Stimulated activated CD8-positive, alpha-beta memory T cell treated with anti-CD3 and anti-CD28 coated beads, Interleukin-7, amount 100 ng/mL, for 4 hours (primary cell): Measurements from ENCODE around the gene APOBEC4.
"Not testable (repeated sequence)": the region's sequence is repeated elsewhere in the genome, so short reads cannot be mapped to it uniquely, and the experiment has no call there.

Experiments
- DNase-seq, 2 donors: peaks; one replicate each; pipeline ENCODE4 v3.0.0-alpha.2; 2020; ENCODE audit warnings: low read depth in 2 of 2

The APOBEC4 gene, protein sequence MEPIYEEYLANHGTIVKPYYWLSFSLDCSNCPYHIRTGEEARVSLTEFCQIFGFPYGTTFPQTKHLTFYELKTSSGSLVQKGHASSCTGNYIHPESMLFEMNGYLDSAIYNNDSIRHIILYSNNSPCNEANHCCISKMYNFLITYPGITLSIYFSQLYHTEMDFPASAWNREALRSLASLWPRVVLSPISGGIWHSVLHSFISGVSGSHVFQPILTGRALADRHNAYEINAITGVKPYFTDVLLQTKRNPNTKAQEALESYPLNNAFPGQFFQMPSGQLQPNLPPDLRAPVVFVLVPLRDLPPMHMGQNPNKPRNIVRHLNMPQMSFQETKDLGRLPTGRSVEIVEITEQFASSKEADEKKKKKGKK

DNA sequence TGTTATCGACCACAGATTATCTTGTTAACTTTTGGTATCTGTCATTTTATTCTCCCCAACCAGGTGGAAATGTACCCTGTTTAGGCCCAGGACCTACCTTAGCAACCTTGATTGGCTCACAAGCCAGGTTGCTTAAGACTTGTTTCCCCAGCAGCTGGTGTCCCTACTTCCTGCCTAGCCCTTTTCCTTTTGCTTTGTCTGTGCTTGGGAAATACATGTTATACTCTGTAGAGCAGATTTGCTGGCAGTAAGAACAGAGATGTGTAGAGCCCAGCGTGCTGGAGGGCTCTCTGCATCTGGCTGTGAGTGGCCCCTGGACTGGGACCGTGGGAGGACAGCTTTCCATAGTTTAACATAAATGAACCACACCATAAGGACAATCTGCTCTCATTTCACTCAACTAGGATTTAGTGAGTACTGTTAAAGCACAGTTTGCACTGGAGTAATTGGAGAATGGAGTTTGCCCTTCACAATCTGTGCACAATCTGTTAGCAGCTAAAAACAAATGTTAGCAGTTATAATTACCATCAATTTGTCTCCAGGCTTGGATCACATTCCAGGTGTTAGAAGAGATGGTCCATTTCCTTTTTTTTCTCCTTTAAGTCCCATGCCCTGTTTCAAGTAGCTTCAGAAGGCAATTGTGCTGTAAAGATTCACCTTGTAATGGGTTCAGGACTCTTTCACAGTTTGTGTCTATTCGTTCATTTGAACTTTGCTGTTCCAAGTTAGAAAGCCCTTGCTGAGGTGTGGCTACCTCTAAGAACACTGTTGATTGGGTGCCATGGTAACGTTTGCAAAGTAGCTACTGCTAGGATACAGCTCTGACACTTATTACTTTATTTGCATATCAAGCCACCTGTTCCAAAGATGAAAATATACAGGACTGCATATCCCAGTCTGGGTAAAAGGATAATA lies at the start of gene APOBEC4:
APOBEC4 (minus strand) TSS at position 770 of the 915 bp plus-strand sequence. CDS start 4,535 bp downstream, outside the sequence.
- no peak for DNase-seq

DNA sequence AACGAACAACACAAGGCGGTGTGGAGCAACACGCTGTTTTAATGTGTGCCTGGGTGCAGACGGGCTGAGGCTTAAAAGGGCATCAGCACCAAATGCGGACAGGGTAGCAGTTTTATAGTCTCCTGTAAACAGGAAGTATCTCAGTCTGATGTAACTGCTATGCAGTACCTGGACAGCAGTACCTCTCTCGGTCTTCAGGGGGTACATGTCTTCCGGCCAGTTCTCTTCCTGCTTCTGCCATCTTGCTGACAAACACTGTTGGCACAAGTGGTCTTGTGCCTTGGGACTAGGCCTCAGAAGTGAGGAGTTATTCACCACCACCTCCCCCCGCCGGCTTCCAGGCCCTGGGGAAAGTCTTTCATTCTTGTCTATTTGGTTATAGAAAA lies 49.7 kb upstream of the APOBEC4 start:
- DNase-seq: no peak

DNA sequence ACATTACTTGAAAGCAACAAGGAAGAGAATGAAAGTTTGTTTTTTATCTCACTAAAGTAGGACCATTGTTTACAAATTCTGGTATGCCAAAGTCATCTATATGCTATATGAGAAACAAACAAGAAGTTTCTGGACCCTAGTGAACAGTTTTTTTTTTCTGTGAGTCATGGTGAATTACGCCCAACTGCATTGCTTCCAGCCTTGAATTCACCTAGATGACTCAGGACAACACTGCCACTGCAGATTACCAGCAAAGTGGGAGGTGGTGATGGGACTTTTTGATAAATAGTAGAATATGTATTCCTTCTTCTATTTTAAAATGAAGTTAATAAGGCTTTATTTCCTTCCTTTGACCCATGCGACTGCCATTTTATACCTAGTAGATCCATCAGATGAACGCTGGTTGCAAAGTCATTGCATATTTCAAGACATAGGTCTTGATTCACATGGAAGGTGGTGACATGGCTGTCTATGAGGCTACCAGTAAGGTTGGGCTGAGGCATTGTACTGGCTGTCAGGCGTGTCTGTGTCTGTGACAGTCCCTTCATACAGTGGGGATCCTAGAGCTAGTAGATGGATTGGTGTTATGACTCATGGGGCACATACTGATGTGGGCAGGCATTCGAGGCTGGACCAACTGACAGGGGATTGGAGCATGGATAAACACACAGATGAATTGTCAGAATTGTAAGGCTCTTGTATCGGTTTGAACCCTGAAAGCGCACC lies 49.1 kb upstream of the APOBEC4 start:
- DNase-seq: no peak

DNA sequence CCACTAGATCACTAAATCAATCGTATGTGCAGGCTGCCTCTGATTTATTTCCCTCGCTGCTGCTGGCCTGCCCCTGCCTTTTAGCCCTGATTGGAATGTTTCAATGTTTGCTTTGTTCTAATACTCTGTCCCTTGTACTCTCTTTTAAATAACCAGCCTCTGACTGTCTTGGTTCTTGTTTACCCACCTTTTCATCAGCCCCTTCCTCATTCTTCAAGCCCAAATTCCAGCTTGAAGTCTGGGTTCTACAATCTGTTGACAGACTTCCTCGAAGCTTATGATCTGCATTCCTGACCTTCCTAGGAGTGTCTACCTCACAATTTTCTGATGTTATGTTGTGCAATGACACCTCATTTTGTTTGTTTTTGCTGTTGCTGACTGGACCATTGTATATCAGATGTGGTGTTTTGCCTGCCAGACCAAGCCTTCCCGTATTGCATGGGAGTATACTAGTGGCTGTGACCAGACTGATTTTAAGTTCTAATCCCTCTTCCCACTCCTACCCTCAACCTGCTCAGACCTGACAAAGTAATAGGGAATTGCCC lies 46.6 kb upstream of the APOBEC4 start:
- DNase-seq: no peak

DNA sequence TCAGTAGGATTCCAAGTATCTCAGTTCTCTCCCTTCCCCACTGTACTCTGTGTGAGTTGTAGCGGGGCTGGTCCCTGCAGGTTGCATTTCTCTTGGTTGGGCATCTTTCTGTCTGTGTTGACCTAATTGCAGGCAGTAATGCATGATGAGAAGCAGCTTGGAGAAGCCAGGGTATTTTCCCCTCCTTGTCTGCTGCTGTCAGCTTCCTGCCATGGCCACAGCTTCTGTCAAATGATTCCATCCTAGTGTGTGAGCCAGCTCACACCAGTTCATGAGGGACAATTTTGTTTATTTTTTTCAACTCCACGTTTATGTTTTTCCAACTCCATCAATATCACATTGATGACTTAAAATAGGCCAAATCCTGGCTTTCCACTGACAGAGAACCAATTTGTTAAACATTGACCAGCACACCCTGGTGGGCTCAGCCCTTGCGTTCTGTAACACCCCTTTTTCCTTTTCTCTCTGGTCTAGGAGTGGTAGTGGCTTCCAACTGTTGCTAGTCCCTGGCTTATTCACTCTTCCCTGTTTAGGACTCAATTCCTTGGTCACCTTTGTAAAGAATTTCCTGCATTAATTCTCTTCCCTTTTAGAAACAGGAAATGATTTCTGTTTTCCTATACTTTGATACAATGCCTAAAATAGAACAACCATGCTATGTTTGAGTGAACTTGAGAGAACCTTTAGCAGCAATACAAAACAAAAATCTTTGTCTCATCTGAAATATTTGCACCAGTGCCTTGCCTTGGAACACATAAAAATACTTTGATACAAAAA lies 44.9 kb upstream of the APOBEC4 start:
- DNase-seq: no peak

DNA sequence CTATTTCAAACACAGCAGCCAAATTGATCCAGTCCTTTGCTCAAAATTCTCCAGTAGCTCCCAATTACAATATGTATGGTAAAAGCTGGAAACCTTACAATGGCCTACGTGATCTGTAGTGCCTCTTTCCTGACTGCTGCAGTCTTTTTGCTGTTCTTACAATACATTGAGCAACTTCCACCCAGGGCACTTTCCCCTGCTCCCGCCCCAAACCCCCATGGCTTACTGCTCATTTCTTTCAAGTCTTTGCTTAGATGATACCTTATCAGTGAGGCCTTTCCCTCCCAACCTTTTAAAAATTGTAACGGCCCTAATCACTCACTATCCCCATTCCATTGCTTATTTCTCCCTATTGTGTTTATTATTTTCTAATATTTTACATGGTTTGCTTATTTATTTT lies 43.9 kb upstream of the APOBEC4 start:
- no peak for DNase-seq

DNA sequence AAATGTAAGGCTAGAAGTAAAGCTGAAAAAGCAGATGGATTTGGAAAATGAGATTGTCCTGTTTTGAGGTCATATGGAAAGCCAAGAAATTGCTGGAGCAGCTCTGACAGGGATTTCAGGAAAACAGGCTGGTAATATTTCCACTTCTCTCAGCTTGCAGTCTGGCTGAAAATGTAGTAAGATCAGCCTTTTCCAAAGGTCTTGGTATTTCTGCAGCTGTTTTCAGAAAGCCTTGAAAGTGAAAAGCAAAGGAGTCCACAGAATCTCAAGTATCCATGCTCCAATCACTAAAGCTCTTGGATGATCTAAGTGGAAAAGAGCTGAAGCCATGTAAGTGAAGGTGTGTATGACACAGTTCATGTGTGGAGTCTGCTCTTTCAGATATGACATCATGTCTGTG lies 41.6 kb upstream of the APOBEC4 start:
- DNase-seq: no peak

DNA sequence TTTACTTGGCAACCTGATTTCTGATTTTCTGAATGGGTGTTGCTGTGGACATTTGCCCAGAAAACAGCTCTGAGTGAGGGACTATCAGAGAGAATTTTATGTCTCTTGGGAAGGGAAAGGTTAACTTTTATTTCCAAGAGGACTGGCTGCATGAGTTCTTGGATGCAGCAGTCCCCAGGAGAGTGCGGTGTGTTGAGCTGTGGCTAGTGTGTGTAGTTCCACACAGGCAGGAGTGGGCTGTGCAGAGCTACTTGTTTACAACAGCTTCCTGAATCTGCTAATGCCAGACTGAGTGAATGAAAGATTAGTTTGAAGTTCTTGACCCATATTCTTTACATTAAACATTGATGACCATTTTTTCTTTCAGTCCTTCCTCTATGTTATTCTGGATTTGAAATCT lies 41.0 kb upstream of the APOBEC4 start:
- no peak for DNase-seq

DNA sequence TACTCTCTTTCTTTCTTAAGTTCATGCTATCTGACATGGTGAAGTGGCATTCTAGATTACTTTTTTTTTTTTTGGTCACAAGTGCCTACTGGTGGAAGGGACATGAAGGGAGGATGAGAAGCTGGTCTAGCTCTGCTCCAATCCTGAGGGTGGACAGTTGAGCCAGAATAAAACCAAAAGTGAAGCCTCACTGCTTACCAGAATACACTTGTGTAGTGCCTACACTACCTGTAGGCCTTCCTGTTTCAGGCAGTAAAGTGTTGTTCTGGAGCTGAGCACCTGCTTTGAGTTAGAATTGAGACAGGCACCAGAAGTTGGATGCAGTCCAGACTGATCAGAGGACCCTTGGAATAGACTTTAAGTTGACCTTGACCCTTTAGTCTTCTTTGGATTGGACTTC lies 40.4 kb upstream of the APOBEC4 start:
- no peak for DNase-seq

DNA sequence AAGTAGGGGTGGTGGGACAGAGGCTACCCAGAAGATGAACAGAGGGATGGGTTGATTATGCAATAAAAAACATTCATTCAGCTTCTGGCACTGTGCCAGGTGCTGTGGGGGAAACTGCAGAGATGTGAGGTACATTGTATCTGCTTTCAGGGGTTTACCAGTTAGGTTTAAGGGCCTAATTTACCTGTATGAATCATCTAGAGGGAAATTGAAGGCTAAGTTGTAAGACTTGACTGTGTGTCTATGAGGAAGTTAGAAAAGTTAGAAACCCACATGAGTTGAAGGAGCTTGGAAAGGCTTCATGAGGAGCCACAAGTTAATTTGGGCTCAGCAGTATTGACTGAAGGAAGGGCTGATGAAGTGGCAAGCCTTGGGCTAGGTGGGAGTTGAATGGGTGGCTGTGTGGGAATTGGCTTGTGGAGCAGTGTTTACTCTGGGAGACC lies 36.7 kb upstream of the APOBEC4 start:
- no peak for DNase-seq

DNA sequence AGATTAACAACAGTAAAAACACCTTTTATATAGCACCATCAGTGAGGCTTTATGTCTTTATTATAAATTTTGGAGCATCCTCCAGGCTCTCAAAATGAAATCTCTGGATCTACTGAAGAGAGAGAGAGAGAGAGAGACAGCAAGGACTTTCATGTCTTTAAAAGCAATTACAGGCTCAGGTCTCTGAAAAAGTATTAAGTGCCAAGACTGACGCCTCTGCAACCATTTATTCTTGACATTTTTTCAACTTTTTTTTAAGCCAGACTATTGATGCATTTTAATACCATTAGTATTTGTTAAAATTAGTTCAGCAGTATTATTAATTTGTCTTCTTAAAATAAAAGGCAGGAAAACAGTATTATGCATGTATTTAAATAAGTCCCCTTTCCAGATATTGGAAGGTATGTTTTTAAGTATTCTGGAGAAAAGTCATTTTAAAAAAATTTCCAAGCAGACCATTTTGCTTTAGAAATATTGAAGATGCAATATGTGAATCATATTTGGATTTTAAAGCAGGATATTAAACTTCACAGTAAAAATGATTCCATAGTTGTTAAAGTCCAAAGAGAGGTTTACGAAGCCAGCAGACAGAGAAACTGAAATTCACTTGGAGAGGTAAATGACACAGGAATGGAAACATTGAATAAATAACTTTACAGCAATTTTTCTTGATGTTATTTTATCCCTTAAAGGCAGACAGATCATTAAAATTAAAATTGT lies 35.4 kb upstream of the APOBEC4 start:
- no peak for DNase-seq

DNA sequence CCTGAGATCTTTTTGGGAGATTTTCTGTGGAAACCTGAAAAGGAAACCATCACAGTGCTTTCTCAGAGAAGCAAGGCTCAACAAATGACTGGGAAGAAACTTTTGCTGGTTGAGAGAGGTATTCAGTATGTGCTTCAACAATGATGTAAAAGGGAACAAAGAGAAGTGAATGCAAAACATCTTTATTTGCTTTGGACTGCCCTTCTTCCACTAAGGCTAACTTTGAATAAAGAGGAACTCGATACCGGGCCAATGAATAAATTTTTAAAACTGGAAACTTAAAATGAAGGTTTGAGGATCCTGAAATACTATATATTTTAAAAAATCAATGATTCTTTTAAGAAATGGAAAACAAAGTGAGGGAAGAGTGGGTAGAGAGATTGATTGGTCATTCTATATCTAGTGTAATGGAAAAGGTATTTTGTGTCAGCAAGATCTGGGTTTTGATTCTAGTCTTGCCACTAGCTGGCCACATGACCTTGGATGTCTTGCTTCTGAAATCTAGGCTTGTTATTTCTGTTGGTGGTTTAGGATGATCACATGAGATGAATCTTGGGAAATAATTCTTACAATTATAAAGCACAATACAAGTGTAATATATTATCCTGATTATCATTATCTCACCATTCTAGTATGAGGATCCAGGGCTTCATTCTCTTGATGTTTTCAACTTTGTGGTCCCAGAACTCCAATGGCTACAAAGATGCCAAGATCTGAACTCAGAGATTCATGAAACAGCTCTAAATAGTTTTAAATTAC lies 34.6 kb upstream of the APOBEC4 start:
- DNase-seq: no peak

DNA sequence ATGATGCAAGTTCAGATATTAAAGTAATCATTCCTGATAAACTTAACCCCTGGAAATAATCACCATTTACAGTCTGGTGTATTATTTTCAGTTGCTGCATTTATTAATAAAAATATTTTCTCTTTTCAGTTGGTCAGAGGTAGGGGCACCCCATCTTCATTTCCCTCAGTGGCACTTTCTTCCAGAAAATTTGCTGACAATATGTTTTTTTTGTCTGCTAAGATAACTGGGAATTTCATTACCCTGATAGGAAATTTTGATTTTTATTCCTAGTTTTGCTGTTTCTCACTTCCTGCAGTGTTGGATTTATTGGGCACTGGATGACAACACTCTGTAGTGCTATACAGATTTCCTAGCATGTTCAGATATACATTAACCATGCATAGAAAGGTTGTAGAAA lies 33.1 kb upstream of the APOBEC4 start:
- DNase-seq: no peak

DNA sequence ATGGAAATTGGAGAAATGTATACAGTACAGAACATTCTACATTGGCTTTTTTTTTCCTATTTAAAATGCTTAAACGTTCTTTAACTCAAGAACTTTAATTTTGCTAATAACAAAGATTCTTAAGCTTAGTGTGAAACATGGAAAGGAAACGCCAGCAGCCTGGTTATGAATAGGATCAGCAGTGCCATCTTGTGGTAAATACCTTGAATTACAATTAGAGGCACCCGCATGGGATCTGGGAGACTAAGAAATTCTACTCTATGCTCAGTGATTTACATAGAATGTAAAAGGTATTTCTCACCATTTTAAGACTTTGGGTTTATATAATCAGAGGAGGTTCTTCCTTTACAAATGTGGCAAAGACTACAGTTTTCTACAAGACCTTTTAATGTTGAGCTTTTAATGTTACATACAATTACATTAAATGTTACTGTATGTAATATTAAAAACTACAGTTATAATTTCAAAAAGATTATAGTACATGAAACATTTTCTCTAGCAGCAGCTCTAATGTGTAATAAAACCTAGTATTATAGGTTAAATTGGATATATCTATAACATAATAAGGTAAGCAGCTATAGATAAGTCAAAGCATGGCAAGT lies 32.1 kb upstream of the APOBEC4 start:
- no peak for DNase-seq

DNA sequence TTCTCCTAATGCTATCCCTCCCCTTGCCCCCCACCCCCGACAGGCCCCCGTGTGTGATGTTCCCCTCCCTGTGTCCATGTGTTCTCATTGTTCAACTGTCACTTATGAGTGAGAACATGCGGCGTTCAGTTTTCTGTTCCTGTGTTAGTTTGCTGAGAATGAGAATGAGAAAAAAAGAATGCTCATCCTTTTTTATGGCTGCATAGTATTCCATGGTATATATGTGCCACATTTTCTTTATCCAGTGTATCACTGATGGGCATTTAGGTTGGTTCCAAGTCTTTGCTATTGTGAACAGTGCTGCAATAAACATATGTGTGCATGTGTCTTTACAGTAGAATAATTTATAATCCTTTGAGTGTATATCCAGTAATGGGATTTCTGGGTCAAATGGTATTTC lies 26.2 kb upstream of the APOBEC4 start:
- DNase-seq: not testable (repeated sequence)

DNA sequence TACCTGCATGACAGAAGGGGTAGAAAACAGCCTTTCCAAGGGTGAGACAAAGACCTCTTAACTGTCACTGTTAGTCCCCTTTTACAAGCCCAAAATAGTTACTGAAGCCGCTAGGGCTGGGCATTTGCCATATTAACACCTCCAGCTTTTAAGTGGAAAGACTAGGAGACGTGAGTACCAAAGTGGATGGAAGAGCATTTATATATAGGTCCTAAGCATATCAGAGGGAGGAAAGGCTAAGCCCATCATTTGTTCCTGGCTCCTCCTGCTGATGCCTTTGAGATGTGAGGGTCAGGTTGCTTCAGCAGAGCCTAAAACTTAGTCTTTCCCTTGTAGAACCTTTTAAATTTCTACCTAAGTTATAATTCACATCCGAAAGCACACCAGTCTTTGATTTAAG lies 25.7 kb upstream of the APOBEC4 start:
- DNase-seq: no peak

DNA sequence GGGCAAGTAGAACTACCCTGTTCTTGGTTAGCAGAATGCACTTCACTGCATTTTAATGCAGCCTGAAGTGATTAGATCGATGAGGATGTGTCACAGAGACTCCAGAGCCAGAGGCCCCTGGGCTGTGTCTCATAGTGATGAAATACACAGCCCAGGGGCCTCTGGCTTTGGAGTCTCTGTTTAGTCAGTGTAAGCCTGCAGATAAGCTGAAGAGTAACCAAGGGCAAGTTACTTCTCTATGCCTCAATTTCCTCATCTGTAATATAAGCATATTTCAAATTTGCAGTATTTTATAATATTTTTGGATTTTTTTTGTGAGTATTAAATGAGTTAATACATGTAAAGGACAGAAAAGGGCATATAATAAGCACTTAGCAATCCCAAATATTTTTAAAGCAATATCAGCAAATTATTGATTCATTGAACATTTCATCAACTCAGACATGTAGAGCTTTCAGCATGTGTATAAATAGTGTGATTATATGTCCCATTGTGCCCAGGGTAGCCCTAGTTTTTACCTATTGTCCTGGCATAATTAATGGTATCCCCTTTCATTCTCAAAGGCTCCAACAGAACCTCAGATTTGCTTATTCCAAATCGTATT lies 23.6 kb upstream of the APOBEC4 start:
- DNase-seq: no peak

DNA sequence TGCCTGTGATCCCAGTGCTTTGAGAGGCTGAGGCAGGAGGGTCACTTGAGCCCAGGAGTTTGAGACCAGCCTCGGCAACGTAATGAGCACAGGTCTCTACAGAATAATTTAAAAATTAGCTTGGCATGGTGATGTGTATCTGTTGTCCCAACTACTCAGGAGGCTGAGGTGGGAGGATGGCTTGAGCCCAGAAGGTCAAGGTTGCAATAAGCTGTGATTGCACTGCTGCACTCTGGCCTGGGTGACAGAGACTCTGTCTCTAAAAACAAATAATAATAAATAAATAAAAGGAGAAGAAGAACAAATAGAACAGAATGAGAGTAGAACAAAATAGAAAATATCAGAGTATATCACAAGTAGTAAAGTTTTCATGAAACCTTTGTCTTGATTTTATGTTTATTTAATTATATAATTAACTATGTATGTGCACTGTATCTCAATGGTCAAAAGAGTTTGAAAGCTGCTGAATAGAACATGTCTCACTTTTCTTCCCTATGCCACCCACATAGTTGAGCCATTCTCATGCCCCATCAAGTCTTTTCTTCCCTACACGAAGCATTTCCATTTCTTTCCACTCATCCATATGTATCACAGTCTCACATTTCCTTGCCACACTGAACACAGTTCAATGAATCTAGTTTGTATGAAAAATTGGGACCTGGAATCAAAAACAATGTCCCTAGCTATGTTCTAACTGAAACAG lies 22.9 kb upstream of the APOBEC4 start:
- DNase-seq: no peak
